SKM-1 (cell line): ENCODE results near the gene MBP.
"Not testable (repeated sequence)": the region's sequence is repeated elsewhere in the genome, so short reads cannot be mapped to it uniquely, and the experiment has no call there.

Experiments used
- DNase-seq: peaks from one replicate; lab custom pipeline; 2025; ENCODE audit not compliant: unreplicated experiment; lab: John Stamatoyannopoulos, UW

Gene MBP

GRCh38 chr18:76958692-76959341 lies 173.8 kb downstream of the MBP start:
- DNase-seq, result no peak

GRCh38 chr18:76957384-76958355 lies 174.9 kb downstream of the MBP start:
- no peak for DNase-seq

- DNase-seq, result no peak
These were observed 175.9 kb downstream of the MBP start for GRCh38 chr18:76956648-76957047.

- no peak for DNase-seq
These were observed 176.9 kb downstream of the MBP start for GRCh38 chr18:76955524-76956170.

GRCh38 chr18:76953583-76954233 lies 178.9 kb downstream of the MBP start:
- DNase-seq, result no peak

GRCh38 chr18:76953156-76953555 lies 179.4 kb downstream of the MBP start:
- no peak for DNase-seq

- DNase-seq, result no peak
These were observed 179.8 kb downstream of the MBP start for GRCh38 chr18:76952747-76953146.

- no peak for DNase-seq
These were observed 180.9 kb downstream of the MBP start for GRCh38 chr18:76951456-76952247.

GRCh38 chr18:76948345-76948744 lies 184.2 kb downstream of the MBP start:
- DNase-seq, result no peak

GRCh38 chr18:76944346-76944745 lies 188.2 kb downstream of the MBP start:
- not testable (repeated sequence) for DNase-seq

- no peak for DNase-seq
These were observed 188.8 kb downstream of the MBP start for GRCh38 chr18:76943542-76944339.

- no peak for DNase-seq
These were observed 191.3 kb downstream of the MBP start for GRCh38 chr18:76941284-76941683.

- DNase-seq, result no peak
These were observed 194.0 kb downstream of the MBP start for GRCh38 chr18:76938619-76939018.

- no peak for DNase-seq
These were observed 195.0 kb downstream of the MBP start for GRCh38 chr18:76937597-76937996.

- DNase-seq, result no peak
These were observed 195.7 kb downstream of the MBP start for GRCh38 chr18:76936877-76937276.

- DNase-seq, result no peak
These were observed 196.8 kb downstream of the MBP start for GRCh38 chr18:76935722-76936337.

GRCh38 chr18:76932026-76932819 lies 200.4 kb downstream of the MBP start:
- DNase-seq, result no peak

GRCh38 chr18:76931171-76931570 lies 201.4 kb downstream of the MBP start:
- DNase-seq, result no peak
